ENCODE data around the gene SLC12A7.

DNA sequence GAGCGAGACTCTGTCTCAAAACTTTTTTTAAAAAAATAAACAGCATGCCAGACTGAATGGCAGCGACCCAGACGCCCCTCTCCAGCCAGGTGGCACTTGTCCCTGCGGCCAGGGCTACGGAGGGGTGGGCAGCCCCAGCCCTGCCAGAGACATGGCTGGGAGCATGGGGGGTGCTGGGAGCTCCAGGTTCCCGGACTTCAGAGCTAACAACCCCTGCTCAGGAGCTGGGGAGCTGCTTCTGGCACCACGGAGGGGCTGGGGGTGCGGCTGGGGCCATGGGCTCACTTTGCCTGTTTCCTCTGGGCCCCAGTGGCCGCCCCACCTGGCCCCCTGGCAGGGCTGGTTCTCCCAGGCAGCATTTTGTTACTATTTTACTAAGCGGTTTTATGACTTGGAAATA lies 49.9 kb downstream of the SLC12A7 start:
- TF ChIP-seq CTCF (IDR thresholded peaks at IDR 0.05) (no peak), POLR2A (IDR thresholded peaks at IDR 0.05) (no peak)

Measured in right lobe of liver (tissue), 4 donors.